Gastroesophageal sphincter (tissue), 3 donors: ENCODE results near the gene ATG2A.
A peak's percentile ranks its signal among the peaks of the same experiment; 100 is the strongest.

Experiments
- CTCF ChIP-seq, 4 experiments: fragments of 200-600 bp in 2 of 4; fragments of 450-650 bp in 2 of 4; sonication (generic) in 1 of 4; IDR thresholded peaks; one replicate each; pipeline ENCODE4 v1.5.1; 2017 to 2019; ENCODE audit warnings: antibody characterized with exemption in 4 of 4, mild to moderate bottlenecking in 2 of 4, moderate library complexity in 2 of 4
- POLR2A ChIP-seq, 2 donors: fragments of 450-650 bp; IDR thresholded peaks; one replicate each; pipeline ENCODE4 v1.6.1; 2017; ENCODE audit warnings: antibody characterized with exemption in 2 of 2, mild to moderate bottlenecking in 2 of 2, moderate library complexity in 1 of 2

GRCh38 chr11:64916775-64917662 is at the start of gene ATG2A:
- TF ChIP-seq POLR2A (IDR thresholded peaks at IDR 0.05) (peak; percentile 88 to 89), CTCF (IDR thresholded peaks at IDR 0.05) (no peak)
